Measurements from ENCODE around the gene OR4D11. TPM values are rescaled to one million over a fixed set of nuclear protein-coding genes. Genes with fewer than 3 reads are reported as not detected.

The OR4D11 gene
- total and polyA plus RNA-seq, 9 of the 15 experiments (the other 6 are each of a cell fraction or from before 2014, with no cell fraction given) = not detected

GRCh38 chr11:59545179-59546020, 42.0 kb downstream of the OR4D11 start (continued):
- TF ChIP-seq FOXA3 (CRISPR knock-in tag; conservative IDR thresholded peaks at IDR 0.05 in 1 of 2, IDR thresholded peaks at IDR 0.05 in 1 of 2) (no peak), MCM7 (IDR thresholded peaks at IDR 0.05) (no peak), KDM4B (IDR thresholded peaks at IDR 0.05; ENCODE audit: borderline replicate concordance in 2 of 2, low read depth in 1 of 2) (no peak), MAZ (CRISPR knock-in tag; conservative IDR thresholded peaks at IDR 0.05 in 1 of 2, IDR thresholded peaks at IDR 0.05 in 1 of 2) (no peak), POLR2G (IDR thresholded peaks at IDR 0.05; ENCODE audit: low read depth, low read length) (peak; percentile 59), RBM39 (optimal IDR thresholded peaks at IDR 0.05; ENCODE audit: low read depth, low read length) (no peak), ZNF431 (CRISPR knock-in tag; IDR thresholded peaks at IDR 0.05) (0 out of 2 replicates have a peak, but pooled peaks have one; percentile 39), ILK (tag; IDR thresholded peaks at IDR 0.05; ENCODE audit: borderline replicate concordance, low read depth) (no peak), LARP7 (IDR thresholded peaks at IDR 0.05) (0 out of 2 replicates have a peak, but pooled peaks have one; percentile 63), ZNF644 (tag; IDR thresholded peaks at IDR 0.05; ENCODE audit: low read depth) (no peak), E2F5 (CRISPR knock-in tag; IDR thresholded peaks at IDR 0.05) (no peak), ZNF384 (IDR thresholded peaks at IDR 0.05; ENCODE audit: low read depth, low read length) (0 out of 2 replicates have a peak, but pooled peaks have one; percentile 4), U2AF1 (optimal IDR thresholded peaks at IDR 0.05; ENCODE audit: low read depth, low read length) (no peak), ZNF318 (IDR thresholded peaks at IDR 0.05; ENCODE audit: borderline replicate concordance in 1 of 2, low read depth in 1 of 2) (peak in 1 of 2 experiments; percentile 72; a peak in 2 of 4 replicates), HDGF (IDR thresholded peaks at IDR 0.05) (no peak), ZNF79 (CRISPR knock-in tag; IDR thresholded peaks at IDR 0.05; ENCODE audit: low read depth) (no peak), ZBTB12 (CRISPR knock-in tag; IDR thresholded peaks at IDR 0.05) (no peak)

Data from K562 (cell line).